HepG2 (cell line): Measurements from ENCODE around the gene SKIDA1. TPM values are rescaled to one million over a fixed set of nuclear protein-coding genes. Genes with fewer than 3 reads are reported as not detected.

Experiments used
- ADNP ChIP-seq: sonication (generic); formaldehyde crosslinking; IDR thresholded peaks from 2 replicates; pipeline ENCODE4 v1.4.0; 2020; ENCODE audit warnings: missing genetic modification reagents
- CBX1 ChIP-seq: IDR thresholded peaks from one replicate; pipeline ENCODE4 v1.6.1; 2016; ENCODE audit warnings: antibody characterized with exemption, low read depth
- GABPB1 ChIP-seq: IDR thresholded peaks from 2 replicates; pipeline ENCODE4 v1.6.1; 2016; ENCODE audit warnings: mild to moderate bottlenecking, missing genetic modification reagents, moderate library complexity, missing compliant biosample characterization
- HMG20A ChIP-seq: IDR thresholded peaks from 2 replicates; pipeline ENCODE4 v1.6.1; 2016; ENCODE audit warnings: borderline replicate concordance
- HNRNPK ChIP-seq: fragments of 200-400 bp; formaldehyde crosslinking; IDR thresholded peaks from 2 replicates; pipeline ENCODE4 v1.6.1; 2018; ENCODE audit warnings: low read length, low read depth, moderate library complexity, mild to moderate bottlenecking; ENCODE audit not compliant: poor library complexity, severe bottlenecking
- SMYD3 ChIP-seq: sonication (generic); formaldehyde crosslinking; IDR thresholded peaks from 2 replicates; pipeline ENCODE4 v1.8.1; 2023; ENCODE audit warnings: mild to moderate bottlenecking, missing genetic modification reagents
- TEAD3 ChIP-seq: optimal IDR thresholded peaks from 2 replicates; pipeline ENCODE3; 2016; ENCODE audit warnings: borderline replicate concordance
- THAP11 ChIP-seq: IDR thresholded peaks from 2 replicates; pipeline ENCODE4 v1.6.1; 2016; ENCODE audit warnings: missing biosample characterization, missing genetic modification reagents
- TOPORS ChIP-seq: sonication (generic); formaldehyde crosslinking; IDR thresholded peaks from 2 replicates; pipeline ENCODE4 v1.8.0; 2023; ENCODE audit warnings: mild to moderate bottlenecking, missing genetic modification reagents
- ZNF101 ChIP-seq: sonication (generic); formaldehyde crosslinking; IDR thresholded peaks from 2 replicates; pipeline ENCODE4 v1.4.0; 2020; ENCODE audit warnings: mild to moderate bottlenecking, low read depth, missing genetic modification reagents, borderline replicate concordance
- ZNF292 ChIP-seq: sonication (generic); formaldehyde crosslinking; IDR thresholded peaks from 2 replicates; pipeline ENCODE4 v1.8.1; 2022; ENCODE audit warnings: mild to moderate bottlenecking, low read depth, missing genetic modification reagents, borderline replicate concordance
- ZNF547 ChIP-seq: sonication (generic); formaldehyde crosslinking; IDR thresholded peaks from 2 replicates; pipeline ENCODE4 v1.5.1; 2020; ENCODE audit warnings: mild to moderate bottlenecking, missing genetic modification reagents
- ZNF557 ChIP-seq: sonication (generic); formaldehyde crosslinking; IDR thresholded peaks from 2 replicates; pipeline ENCODE4 v1.4.0; 2020; ENCODE audit warnings: missing genetic modification reagents
- ZSCAN22 ChIP-seq: sonication (generic); formaldehyde crosslinking; IDR thresholded peaks from 2 replicates; pipeline ENCODE4 v1.4.0; 2020; ENCODE audit warnings: mild to moderate bottlenecking, missing genetic modification reagents
- ZSCAN9 ChIP-seq: IDR thresholded peaks from 2 replicates; pipeline ENCODE4 v1.6.1; 2016; ENCODE audit warnings: borderline replicate concordance
- polyA plus RNA-seq, 8 experiments: library from polyadenylated mRNA; depleted of rRNA in 3 of 8; stranded (reverse) in 7 of 8; unstranded in 1 of 8; fragments of >200 nt; fragmentation: Illumina TruSeq in 4 of 8; extraction: Trizol in 4 of 8; gene quantifications; 2 replicates each; pipeline versions ENCODE4 v1.2.1 to v1.2.3, GENCODE V29; 2011 to 2016; ENCODE audit warnings: low read depth in 4 of 8, missing spikeins in 1 of 8, mixed read lengths in 1 of 8; ENCODE audit not compliant: insufficient read depth in 1 of 8
- total RNA-seq, 5 experiments: library from RNA; depleted of rRNA; stranded (reverse); fragments of >200 nt; fragmentation: Illumina TruSeq; extraction: Trizol; gene quantifications; 2 replicates each; pipeline ENCODE4 v1.2.3, GENCODE V29; 2016; ENCODE audit warnings: low read depth in 1 of 5
- TF ChIP-seq, protein P1 (sequence below): fragments of 450-650 bp; IDR thresholded peaks from 2 replicates; pipeline ENCODE4 v1.6.1; 2017; ENCODE audit warnings: mild to moderate bottlenecking
- TF ChIP-seq, protein P2 (sequence below): sonication (generic); formaldehyde crosslinking; IDR thresholded peaks from 2 replicates; pipeline ENCODE4 v1.4.0; 2020; ENCODE audit warnings: missing genetic modification reagents, low read depth, mild to moderate bottlenecking, borderline replicate concordance

SKIDA1 gene
- total and polyA plus RNA-seq, 2 of the 13 experiments (the other 11 are each of a cell fraction or from before 2014, with no cell fraction given) = 0.73 to 1.5 TPM

DNA sequence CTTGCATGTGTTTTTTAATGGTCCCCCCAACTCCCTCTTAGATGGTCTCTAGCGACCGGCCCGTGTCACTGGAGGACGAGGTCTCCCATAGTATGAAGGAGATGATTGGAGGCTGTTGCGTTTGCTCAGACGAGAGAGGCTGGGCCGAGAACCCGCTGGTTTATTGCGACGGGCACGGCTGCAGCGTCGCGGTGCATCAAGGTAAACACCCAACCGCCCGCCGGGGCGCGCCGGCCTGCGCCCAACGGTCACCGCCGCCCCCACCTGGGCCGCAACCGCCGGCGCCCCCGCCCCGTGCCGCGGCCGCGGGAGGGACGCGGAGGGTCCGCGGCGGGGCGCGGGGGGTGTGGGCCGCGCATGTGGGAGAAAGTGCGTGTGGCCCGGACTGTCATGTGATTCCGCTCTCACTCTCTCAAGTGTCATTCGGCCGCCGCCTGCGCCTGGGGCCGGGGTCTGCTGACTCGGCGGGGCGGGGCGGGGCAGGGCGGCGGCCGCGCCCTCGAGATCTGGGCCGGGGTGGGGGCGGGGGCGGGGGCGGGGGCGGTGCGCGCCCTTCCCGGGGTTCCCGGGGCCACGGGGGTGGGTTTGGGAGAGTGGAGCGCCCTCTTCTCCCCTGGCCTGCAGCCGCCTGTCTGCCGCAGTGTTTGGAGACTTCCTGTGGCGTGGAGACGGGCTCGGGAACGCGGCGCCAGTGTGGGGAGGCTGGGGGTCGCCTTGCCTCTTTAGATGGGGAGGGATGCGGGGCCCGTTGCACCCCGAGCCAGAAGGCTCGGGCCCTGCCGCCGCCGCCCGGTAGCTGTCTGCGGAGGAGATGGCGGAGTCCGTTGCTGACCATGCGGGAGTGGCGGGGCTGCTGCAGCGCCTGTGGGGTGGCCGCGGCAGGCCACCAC, 9.4 kb upstream of the SKIDA1 start (continued):
- TF ChIP-seq TEAD3 (CRISPR knock-in tag) = peak; percentile 8
- TF ChIP-seq ZNF557 (CRISPR knock-in tag) = no peak
- 0 out of 2 replicates have a peak, but pooled peaks have one; percentile 31 for TF ChIP-seq ZSCAN22 (CRISPR knock-in tag)
- TF ChIP-seq SMYD3 = 0 out of 2 replicates have a peak, but pooled peaks have one; percentile 7
- peak; percentile 56; the same call in 1 of the 2 replicates for TF ChIP-seq GABPB1
- TF ChIP-seq HNRNPK = peak; percentile 71
- TF ChIP-seq ZNF292 (CRISPR knock-in tag) = 0 out of 2 replicates have a peak, but pooled peaks have one; percentile 34
- TF ChIP-seq ZNF101 (CRISPR knock-in tag) = no peak
- TF ChIP-seq THAP11 (CRISPR knock-in tag) = no peak
- TF ChIP-seq ZNF547 (CRISPR knock-in tag) = no peak
- TF ChIP-seq CBX1 = no peak
- TF ChIP-seq, protein P1, sequence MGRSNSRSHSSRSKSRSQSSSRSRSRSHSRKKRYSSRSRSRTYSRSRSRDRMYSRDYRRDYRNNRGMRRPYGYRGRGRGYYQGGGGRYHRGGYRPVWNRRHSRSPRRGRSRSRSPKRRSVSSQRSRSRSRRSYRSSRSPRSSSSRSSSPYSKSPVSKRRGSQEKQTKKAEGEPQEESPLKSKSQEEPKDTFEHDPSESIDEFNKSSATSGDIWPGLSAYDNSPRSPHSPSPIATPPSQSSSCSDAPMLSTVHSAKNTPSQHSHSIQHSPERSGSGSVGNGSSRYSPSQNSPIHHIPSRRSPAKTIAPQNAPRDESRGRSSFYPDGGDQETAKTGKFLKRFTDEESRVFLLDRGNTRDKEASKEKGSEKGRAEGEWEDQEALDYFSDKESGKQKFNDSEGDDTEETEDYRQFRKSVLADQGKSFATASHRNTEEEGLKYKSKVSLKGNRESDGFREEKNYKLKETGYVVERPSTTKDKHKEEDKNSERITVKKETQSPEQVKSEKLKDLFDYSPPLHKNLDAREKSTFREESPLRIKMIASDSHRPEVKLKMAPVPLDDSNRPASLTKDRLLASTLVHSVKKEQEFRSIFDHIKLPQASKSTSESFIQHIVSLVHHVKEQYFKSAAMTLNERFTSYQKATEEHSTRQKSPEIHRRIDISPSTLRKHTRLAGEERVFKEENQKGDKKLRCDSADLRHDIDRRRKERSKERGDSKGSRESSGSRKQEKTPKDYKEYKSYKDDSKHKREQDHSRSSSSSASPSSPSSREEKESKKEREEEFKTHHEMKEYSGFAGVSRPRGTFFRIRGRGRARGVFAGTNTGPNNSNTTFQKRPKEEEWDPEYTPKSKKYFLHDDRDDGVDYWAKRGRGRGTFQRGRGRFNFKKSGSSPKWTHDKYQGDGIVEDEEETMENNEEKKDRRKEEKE = no peak
- TF ChIP-seq ADNP = no peak
- TF ChIP-seq HMG20A (CRISPR knock-in tag) = no peak
- TF ChIP-seq, protein P2, sequence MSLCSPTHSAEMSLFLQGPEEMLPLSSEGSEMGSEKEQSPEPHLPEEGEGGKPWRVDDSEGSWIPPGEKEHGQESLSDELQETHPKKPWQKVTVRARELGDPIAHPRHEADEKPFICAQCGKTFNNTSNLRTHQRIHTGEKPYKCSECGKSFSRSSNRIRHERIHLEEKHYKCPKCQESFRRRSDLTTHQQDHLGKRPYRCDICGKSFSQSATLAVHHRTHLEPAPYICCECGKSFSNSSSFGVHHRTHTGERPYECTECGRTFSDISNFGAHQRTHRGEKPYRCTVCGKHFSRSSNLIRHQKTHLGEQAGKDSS (CRISPR knock-in tag) = 0 out of 2 replicates have a peak, but pooled peaks have one; percentile 46
- TF ChIP-seq ZSCAN9 (CRISPR knock-in tag) = no peak
- TF ChIP-seq TOPORS = 0 out of 2 replicates have a peak, but pooled peaks have one; percentile 28
